Muscle layer of duodenum (tissue), 2 donors: ENCODE data around the gene PPP1R26.
"Not testable (repeated sequence)": the region's sequence is repeated elsewhere in the genome, so short reads cannot be mapped to it uniquely, and the experiment has no call there.

Experiments
- H3K27ac ChIP-seq: one replicate; pipeline ENCODE4 v1.7.0; 2013; ENCODE audit warnings: mild to moderate bottlenecking, low read length
- H3K27me3 ChIP-seq: one replicate; pipeline ENCODE4 v1.7.0; 2013; ENCODE audit warnings: low read depth, mild to moderate bottlenecking, control low read depth, low read length
- H3K36me3 ChIP-seq, 2 donors: one replicate each; pipeline ENCODE4 v1.7.0; 2013; ENCODE audit warnings: low read length in 2 of 2, control low read depth in 1 of 2, mild to moderate bottlenecking in 1 of 2; ENCODE audit not compliant: insufficient read depth in 2 of 2, control insufficient read depth in 1 of 2
- H3K4me1 ChIP-seq, 2 donors: one replicate each; pipeline ENCODE4 v1.7.0; 2013; ENCODE audit warnings: low read length in 2 of 2, mild to moderate bottlenecking in 2 of 2, control low read depth in 1 of 2, moderate library complexity in 1 of 2; ENCODE audit not compliant: insufficient read depth in 2 of 2, control insufficient read depth in 1 of 2
- H3K4me3 ChIP-seq, 2 donors: one replicate each; pipeline ENCODE4 v1.7.0; 2013; ENCODE audit warnings: low read length in 2 of 2, low read depth in 1 of 2, mild to moderate bottlenecking in 1 of 2
- H3K9me3 ChIP-seq, 2 donors: one replicate each; pipeline ENCODE4 v1.7.0; 2013; ENCODE audit warnings: low read length in 2 of 2, control low read depth in 1 of 2, mild to moderate bottlenecking in 1 of 2; ENCODE audit not compliant: control insufficient read depth in 1 of 2
- donor health status: healthy.

PPP1R26 gene

GRCh38 chr9:135533113-135533512 lies 53.5 kb downstream of the PPP1R26 start:
- peaks cover 0 to 3% of the 10 kb centered on the region in 2 donors for H3K9me3 ChIP-seq
- no peak overlapping the region for H3K4me3 ChIP-seq
- H3K27ac ChIP-seq = no peak overlapping the region
- no peaks in the 10 kb centered on the region for H3K27me3 ChIP-seq
- H3K4me1 ChIP-seq = no peaks in the 10 kb centered on the region
- no peaks in the 10 kb centered on the region for H3K36me3 ChIP-seq

DNA sequence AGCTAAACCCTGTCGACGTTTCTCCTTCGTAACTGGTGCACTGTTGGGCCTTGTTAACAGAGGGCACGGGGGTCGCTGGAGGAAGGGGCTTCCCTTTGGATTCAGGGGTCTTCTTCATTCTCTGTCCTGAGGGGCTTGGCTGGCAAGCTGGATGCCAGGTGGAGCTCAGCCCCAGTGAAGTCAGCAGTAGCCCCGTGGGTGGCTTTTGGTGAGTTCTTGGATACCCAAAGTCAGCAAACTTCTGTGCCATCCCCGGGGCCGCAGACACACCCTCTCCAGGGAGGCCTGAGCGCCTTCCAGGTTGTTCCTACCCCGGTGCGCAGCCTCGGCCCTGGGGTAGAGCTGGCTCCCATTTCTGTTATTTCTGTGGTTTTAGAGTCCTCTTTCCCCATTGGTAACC lies 54.1 kb downstream of the PPP1R26 start:
- Histone ChIP-seq H3K36me3 (no peaks in the 10 kb centered on the region), H3K4me1 (no peaks in the 10 kb centered on the region), H3K27ac (no peak overlapping the region), H3K4me3 (no peak overlapping the region), H3K9me3 (peaks cover 0 to 3% of the 10 kb centered on the region in 2 donors), H3K27me3 (no peaks in the 10 kb centered on the region)

- H3K9me3 ChIP-seq = not testable (repeated sequence)
Measured at GRCh38 chr9:135534192-135534711, 54.7 kb downstream of the PPP1R26 start.

DNA sequence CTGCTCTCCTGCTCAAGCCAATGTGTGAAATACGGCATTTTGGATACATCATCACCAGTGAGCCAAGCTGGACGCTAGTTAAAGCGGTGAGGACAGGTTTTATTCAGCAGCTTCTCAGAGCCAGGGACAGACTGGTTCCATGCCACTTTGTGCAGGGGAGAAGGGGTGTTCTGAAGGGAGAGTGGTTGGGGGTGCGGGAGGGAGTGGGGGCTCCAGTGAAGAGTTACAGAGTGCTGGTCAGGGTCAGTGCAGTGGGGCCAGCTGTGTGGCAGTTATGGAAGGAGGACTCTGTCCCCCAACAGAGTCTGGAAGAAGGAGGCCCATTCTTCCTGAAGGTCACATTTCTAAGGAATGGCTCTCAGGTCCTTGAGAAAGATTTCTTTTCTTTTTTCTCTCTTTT lies 55.2 kb downstream of the PPP1R26 start:
- H3K4me1 ChIP-seq, H3K27ac ChIP-seq, H3K4me3 ChIP-seq, H3K27me3 ChIP-seq, H3K9me3 ChIP-seq, H3K36me3 ChIP-seq: not testable (repeated sequence)

More at GRCh38 chr9:135534192-135534711, 54.7 kb downstream of the PPP1R26 start:
- not testable (repeated sequence) for H3K4me1 ChIP-seq, H3K27ac ChIP-seq, H3K4me3 ChIP-seq, H3K36me3 ChIP-seq, H3K27me3 ChIP-seq

GRCh38 chr9:135535631-135536030 lies 56.0 kb downstream of the PPP1R26 start:
- not testable (repeated sequence) for H3K4me1 ChIP-seq, H3K4me3 ChIP-seq, H3K36me3 ChIP-seq, H3K9me3 ChIP-seq, H3K27me3 ChIP-seq, H3K27ac ChIP-seq

GRCh38 chr9:135536216-135536615 lies 56.6 kb downstream of the PPP1R26 start:
- H3K27me3 ChIP-seq = no peaks in the 10 kb centered on the region
- H3K27ac ChIP-seq = no peak overlapping the region
- no peak overlapping the region for H3K4me3 ChIP-seq
- H3K36me3 ChIP-seq = no peaks in the 10 kb centered on the region
- no peaks in the 10 kb centered on the region for H3K4me1 ChIP-seq
- H3K9me3 ChIP-seq = no peaks in the 10 kb centered on the region
